Upper lobe of left lung (tissue), 4 donors: ENCODE measurements around the gene KDM2A.
"Not testable (repeated sequence)": the region's sequence is repeated elsewhere in the genome, so short reads cannot be mapped to it uniquely, and the experiment has no call there.

Source experiments
- CTCF ChIP-seq, 6 experiments: fragments of 450-650 bp in 4 of 6; fragments of 200-600 bp in 2 of 6; sonication (generic) in 2 of 6; IDR thresholded peaks; one replicate each; pipeline ENCODE4 v1.5.1; 2016 to 2019; ENCODE audit warnings: antibody characterized with exemption in 6 of 6
- EP300 ChIP-seq, 4 donors: sonication (generic); formaldehyde crosslinking; IDR thresholded peaks; one replicate each; pipeline ENCODE4 v1.5.1; 2017; ENCODE audit warnings: antibody characterized with exemption in 4 of 4, control low read depth in 2 of 4
- POLR2A ChIP-seq, 4 donors: fragments of 450-650 bp; IDR thresholded peaks; one replicate each; pipeline ENCODE4 v1.5.1; 2016 to 2017; ENCODE audit warnings: antibody characterized with exemption in 4 of 4, mild to moderate bottlenecking in 2 of 4

- TF ChIP-seq CTCF, POLR2A, EP300 (IDR thresholded peaks at IDR 0.05): not testable (repeated sequence)
These were observed 142.0 kb downstream of the KDM2A start for GRCh38 chr11:67260885-67261639.
